Neuronal stem cell (in vitro differentiated cells): ENCODE data around the gene IZUMO4.

Source experiments
- DNase-seq: peaks from one replicate; pipeline ENCODE4 v3.0.0-alpha.2; 2013; ENCODE audit warnings: low spot score
- H2AFZ ChIP-seq: one replicate; pipeline ENCODE4 v1.6.1; 2013; ENCODE audit warnings: mild to moderate bottlenecking, low read length, inconsistent platforms
- H2AK5ac ChIP-seq: 2 replicates; pipeline ENCODE4 v1.6.1; 2013; ENCODE audit warnings: low read depth, mild to moderate bottlenecking, inconsistent platforms, low read length, moderate library complexity, mixed read lengths
- H2BK120ac ChIP-seq: 2 replicates; pipeline ENCODE4 v1.6.1; 2013; ENCODE audit warnings: low read depth, mild to moderate bottlenecking, inconsistent platforms, low read length, moderate library complexity, mixed read lengths
- H2BK12ac ChIP-seq: one replicate; pipeline ENCODE4 v1.6.1; 2013; ENCODE audit warnings: low read length, inconsistent platforms
- H2BK15ac ChIP-seq: 2 replicates; pipeline ENCODE4 v1.6.1; 2013; ENCODE audit warnings: mild to moderate bottlenecking, low read length, inconsistent platforms, mixed read lengths
- H2BK5ac ChIP-seq: one replicate; pipeline ENCODE4 v1.6.1; 2013; ENCODE audit warnings: inconsistent platforms, mild to moderate bottlenecking, low read length, moderate library complexity
- H3K14ac ChIP-seq: one replicate; pipeline ENCODE4 v1.6.1; 2013; ENCODE audit warnings: low read length, inconsistent platforms
- H3K18ac ChIP-seq: 2 replicates; pipeline ENCODE4 v1.6.1; 2013; ENCODE audit warnings: low read length, inconsistent platforms
- H3K23ac ChIP-seq: 2 replicates; pipeline ENCODE4 v1.6.1; 2013; ENCODE audit warnings: low read depth, mild to moderate bottlenecking, mixed read lengths, low read length, inconsistent platforms; ENCODE audit not compliant: poor library complexity
- H3K27ac ChIP-seq: replicated peaks from 3 replicates; pipeline ENCODE4 v1.5.1; 2013; ENCODE audit warnings: low read length, inconsistent platforms
- H3K27me3 ChIP-seq, 3 experiments: 2 replicates each; pipeline ENCODE4 v1.6.1; 2013; ENCODE audit warnings: low read length in 3 of 3, mild to moderate bottlenecking in 2 of 3, inconsistent platforms in 1 of 3, low read depth in 1 of 3, mixed read lengths in 1 of 3, moderate library complexity in 1 of 3; ENCODE audit not compliant: control insufficient read depth in 3 of 3, insufficient read depth in 3 of 3
- H3K36me3 ChIP-seq, 2 donors: replicated peaks in 1 of 2; 2 replicates each; pipeline ENCODE4 v1.6.1; 2013; ENCODE audit warnings: low read length in 2 of 2; ENCODE audit not compliant: control insufficient read depth in 2 of 2, insufficient read depth in 2 of 2
- H3K4ac ChIP-seq: 2 replicates; pipeline ENCODE4 v1.6.1; 2013; ENCODE audit warnings: inconsistent platforms, mild to moderate bottlenecking, low read length, moderate library complexity
- H3K4me1 ChIP-seq, 2 donors: 1 replicate in 1 of 2; 2 replicates in 1 of 2; pipeline ENCODE4 v1.6.1; 2013; ENCODE audit warnings: low read length in 2 of 2, low read depth in 1 of 2; ENCODE audit not compliant: control insufficient read depth in 2 of 2, insufficient read depth in 1 of 2
- H3K4me2 ChIP-seq: one replicate; pipeline ENCODE4 v1.6.1; 2013; ENCODE audit warnings: mild to moderate bottlenecking, low read length, inconsistent platforms; ENCODE audit not compliant: insufficient read depth, poor library complexity, severe bottlenecking
- H3K4me3 ChIP-seq, 2 donors: 2 replicates each; pipeline ENCODE4 v1.5.1; 2013; ENCODE audit warnings: low read length in 2 of 2, mild to moderate bottlenecking in 2 of 2, inconsistent platforms in 1 of 2, moderate library complexity in 1 of 2
- H3K79me1 ChIP-seq: one replicate; pipeline ENCODE4 v1.6.1; 2013; ENCODE audit warnings: low read depth, mild to moderate bottlenecking, inconsistent platforms, low read length, moderate library complexity
- H3K9ac ChIP-seq: one replicate; pipeline ENCODE4 v1.6.1; 2013; ENCODE audit warnings: mild to moderate bottlenecking, low read depth, low read length, inconsistent platforms; ENCODE audit not compliant: poor library complexity
- H3K9me3 ChIP-seq, 2 donors: replicated peaks in 1 of 2; 2 replicates each; pipeline versions ENCODE3 to v1.6.1; 2013; ENCODE audit warnings: low read length in 2 of 2, mild to moderate bottlenecking in 2 of 2, inconsistent platforms in 1 of 2, low read depth in 1 of 2, mixed read lengths in 1 of 2, moderate library complexity in 1 of 2; ENCODE audit not compliant: control insufficient read depth in 2 of 2, insufficient read depth in 1 of 2
- H4K8ac ChIP-seq: one replicate; pipeline ENCODE4 v1.6.1; 2013; ENCODE audit warnings: low read depth, mild to moderate bottlenecking, inconsistent platforms, low read length, moderate library complexity
- H4K91ac ChIP-seq: one replicate; pipeline ENCODE4 v1.6.1; 2013; ENCODE audit warnings: low read length, low read depth, mild to moderate bottlenecking, inconsistent platforms; ENCODE audit not compliant: poor library complexity
- WGBS, 2 donors: extraction: QIAGEN DNeasy Blood & Tissue Kit; methylation state at CpG; one replicate each; pipeline ENCODE4 v1.1.7; 2013; ENCODE audit warnings: missing lambda C conversion rate in 2 of 2, mixed read lengths in 1 of 2; ENCODE audit not compliant: insufficient read length in 2 of 2, insufficient replicate concordance in 1 of 2; ENCODE audit errors: extremely low coverage in 2 of 2; 5-methylcytosine and 5-hydroxymethylcytosine counted together

Gene IZUMO4

GRCh38 chr19:2057484-2058469, 38.9 kb upstream of the IZUMO4 start:
- Histone ChIP-seq H4K8ac (no peak overlapping the region), H3K27me3 (no peaks in the 10 kb centered on the region), H2AK5ac (peak overlapping the region; percentile 94), H3K9ac (no peak overlapping the region), H2BK12ac (peak overlapping the region; percentile 98), H3K4ac (peak overlapping the region; percentile 23), H3K14ac (peak overlapping the region; percentile 6), H3K79me1 (peaks cover 5% of the 10 kb centered on the region), H2BK15ac (peak overlapping the region; percentile 98), H3K18ac (peak overlapping the region; percentile 87), H2BK5ac (peak overlapping the region; percentile 95), H3K23ac (peak overlapping the region; percentile 73), H3K4me1 (peaks cover 33 to 40% of the 10 kb centered on the region in 2 donors), H3K4me2 (no peak overlapping the region), H3K36me3 (no peaks in the 10 kb centered on the region), H3K27ac (peak overlapping the region; percentile 40), H2BK120ac (peak overlapping the region; percentile 47), H2AFZ (peak overlapping the region; percentile 5), H4K91ac (peak overlapping the region; percentile 79), H3K9me3 (no peaks in the 10 kb centered on the region), H3K4me3 (no peak overlapping the region)
- no peak for DNase-seq
- no CpG with 5 or more reads among the region's 23 CpGs for WGBS, 2 donors

DNA sequence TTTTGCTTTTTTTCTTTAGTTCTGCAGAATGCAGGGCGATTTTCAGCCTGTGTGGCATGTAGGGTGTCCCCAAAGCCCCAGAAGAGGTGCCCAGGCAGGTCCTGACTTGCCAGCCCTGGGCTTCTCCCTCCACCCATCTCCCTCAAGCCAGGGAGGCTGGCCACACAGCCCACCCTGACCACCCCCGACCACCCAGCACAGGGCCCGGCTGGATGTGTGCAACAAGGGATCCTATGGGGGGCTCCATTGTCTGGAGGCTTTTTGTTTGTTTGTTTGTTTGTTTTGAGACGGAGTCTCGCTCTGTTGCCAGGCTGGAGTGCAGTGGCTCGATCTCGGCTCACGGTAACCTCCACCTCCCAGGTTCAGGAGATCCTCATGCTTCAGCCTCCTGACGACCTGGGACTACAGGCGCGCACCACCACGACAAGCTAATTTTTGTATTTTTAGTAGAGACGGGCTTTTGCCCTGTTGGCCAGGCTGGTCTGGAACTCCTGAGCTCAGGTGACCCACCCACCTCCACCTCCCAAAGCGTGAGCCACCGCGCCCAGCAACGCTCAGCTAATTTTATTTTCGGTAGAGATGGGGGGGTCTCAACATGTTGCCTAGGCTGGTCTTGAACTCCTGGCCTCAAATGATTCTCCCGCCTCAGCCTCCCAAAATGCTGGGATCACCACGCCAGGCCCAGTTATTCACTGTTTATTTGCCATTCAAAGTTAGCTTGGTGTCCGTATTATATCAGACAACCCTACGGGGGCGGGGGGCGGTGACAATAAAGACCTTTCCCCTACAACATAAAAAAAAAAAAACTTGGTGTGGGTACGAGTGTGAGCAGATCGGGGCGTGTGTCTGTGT, 37.9 kb upstream of the IZUMO4 start:
- no peak for DNase-seq
- Histone ChIP-seq H3K4me2 (no peak overlapping the region), H3K79me1 (peaks cover 5% of the 10 kb centered on the region), H4K91ac (no peak overlapping the region), H3K36me3 (no peaks in the 10 kb centered on the region), H3K4me1 (peaks cover 33 to 40% of the 10 kb centered on the region in 2 donors), H3K9ac (no peak overlapping the region), H2AK5ac (peak overlapping the region; percentile 94), H3K9me3 (no peaks in the 10 kb centered on the region), H3K27ac (peak overlapping the region; percentile 99), H3K23ac (peak overlapping the region; percentile 73), H2BK15ac (peak overlapping the region; percentile 98), H2BK5ac (peak overlapping the region; percentile 95), H2BK120ac (peak overlapping the region; percentile 92), H3K4ac (no peak overlapping the region), H2BK12ac (peak overlapping the region; percentile 98), H4K8ac (no peak overlapping the region), H3K14ac (no peak overlapping the region), H3K18ac (peak overlapping the region; percentile 96), H3K27me3 (no peaks in the 10 kb centered on the region), H3K4me3 (no peak overlapping the region), H2AFZ (peak overlapping the region; percentile 5)
- WGBS, 2 donors, result no CpG with 5 or more reads among the region's 27 CpGs

DNA sequence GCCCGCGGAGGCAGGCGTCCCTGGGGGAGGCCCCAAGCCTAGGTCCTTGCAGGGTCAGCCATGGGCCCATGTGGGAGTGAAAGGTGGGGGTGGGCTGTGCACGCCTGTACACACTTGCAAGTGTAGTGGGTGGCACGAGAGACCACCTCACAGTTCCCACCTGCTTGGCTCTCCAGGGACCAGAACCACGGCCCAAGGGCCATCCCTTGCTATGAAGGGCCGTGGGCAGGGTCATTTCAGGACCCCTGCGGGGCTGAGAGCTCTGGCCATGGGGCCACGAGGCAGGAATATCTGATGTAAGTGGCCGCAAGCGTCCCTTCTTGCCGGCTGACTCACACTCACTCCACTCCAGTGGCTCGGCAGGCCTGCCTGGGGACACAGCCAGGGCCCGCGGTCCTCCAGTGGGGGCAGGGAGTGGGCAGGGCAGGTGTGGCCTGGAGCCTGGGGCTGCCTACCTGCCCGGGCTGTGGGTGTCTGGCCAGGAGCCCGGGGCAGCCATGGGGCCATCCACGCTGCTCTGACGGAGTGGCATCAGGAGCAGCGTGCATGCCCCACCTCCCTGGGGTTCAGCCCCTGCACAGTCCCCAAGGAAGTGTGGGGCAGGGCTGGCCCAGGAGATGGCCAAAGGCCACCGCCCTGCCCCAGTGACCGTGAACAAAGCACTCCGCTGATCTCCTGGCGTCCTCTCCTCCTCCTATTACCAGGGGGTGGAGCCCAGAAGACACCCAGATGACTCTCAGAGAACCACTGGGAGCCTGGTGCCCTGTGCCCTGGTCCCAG, 37.1 kb upstream of the IZUMO4 start:
- peak overlapping the region; percentile 67 for H2AFZ ChIP-seq
- peak overlapping the region; percentile 92 for H2BK120ac ChIP-seq
- H2BK5ac ChIP-seq, result peak overlapping the region; percentile 95
- H3K36me3 ChIP-seq, result no peaks in the 10 kb centered on the region
- H3K9me3 ChIP-seq, result no peaks in the 10 kb centered on the region
- H3K14ac ChIP-seq, result peak overlapping the region; percentile 15
- DNase-seq, result no peak
- no peak overlapping the region for H4K8ac ChIP-seq
- peak overlapping the region; percentile 96 for H3K18ac ChIP-seq
- no peak overlapping the region for H3K4ac ChIP-seq
- peak overlapping the region; percentile 35 for H3K23ac ChIP-seq
- H2AK5ac ChIP-seq, result peak overlapping the region; percentile 94
- H3K79me1 ChIP-seq, result peaks cover 5% of the 10 kb centered on the region
- peak overlapping the region; percentile 19 for H4K91ac ChIP-seq
- no peaks in the 10 kb centered on the region for H3K27me3 ChIP-seq
- peak overlapping the region; percentile 69 for H2BK15ac ChIP-seq
- H3K27ac ChIP-seq, result peak overlapping the region; percentile 99
- no CpG with 5 or more reads among the region's 24 CpGs for WGBS, 2 donors
- H2BK12ac ChIP-seq, result peak overlapping the region; percentile 92
- peak overlapping the region; percentile 71 for H3K4me2 ChIP-seq
- peaks cover 33 to 44% of the 10 kb centered on the region in 2 donors for H3K4me1 ChIP-seq
- peak overlapping the region; percentile 80 for H3K9ac ChIP-seq
- H3K4me3 ChIP-seq, result peak overlapping the region in 1 of 2 donors; percentile 60
